IMR-90 (cell line): ENCODE data around the gene ST3GAL4.

Experiments
- BHLHE40 ChIP-seq: fragments of 150-350 bp; IDR thresholded peaks from 2 replicates; pipeline ENCODE4 v1.6.1; 2016; ENCODE audit warnings: mild to moderate bottlenecking, low read depth, low read length
- CEBPB ChIP-seq: IDR thresholded peaks from 2 replicates; pipeline ENCODE4 v1.6.1; 2012; ENCODE audit warnings: low read depth, low read length, improper control_type of control experiment
- CTCF ChIP-seq: conservative IDR thresholded peaks from 2 replicates; pipeline ENCODE4 v1.5.1; 2012; ENCODE audit warnings: mild to moderate bottlenecking, low read depth, low read length, improper control_type of control experiment
- MXI1 ChIP-seq: IDR thresholded peaks from 2 replicates; pipeline ENCODE4 v1.6.1; 2012; ENCODE audit warnings: low read depth, mild to moderate bottlenecking, low read length, moderate library complexity, borderline replicate concordance
- POLR2A ChIP-seq: IDR thresholded peaks from 2 replicates; pipeline ENCODE4 v1.6.1; 2012; ENCODE audit warnings: mild to moderate bottlenecking, low read depth, low read length
- RAD21 ChIP-seq: IDR thresholded peaks from 2 replicates; pipeline ENCODE4 v1.6.1; 2012; ENCODE audit warnings: low read length, improper control_type of control experiment
- RFX5 ChIP-seq: IDR thresholded peaks from 2 replicates; pipeline ENCODE4 v1.8.0; 2012; ENCODE audit warnings: low read depth, mild to moderate bottlenecking, low read length, moderate library complexity
- SMC3 ChIP-seq: fragments of 150-350 bp; IDR thresholded peaks from 2 replicates; pipeline ENCODE4 v1.6.1; 2016; ENCODE audit warnings: low read depth, mild to moderate bottlenecking, antibody characterized with exemption, low read length, moderate library complexity
- USF2 ChIP-seq: fragments of 150-350 bp; IDR thresholded peaks from 2 replicates; pipeline ENCODE4 v1.6.1; 2017; ENCODE audit warnings: mild to moderate bottlenecking, antibody characterized with exemption, low read length, low read depth
- TF ChIP-seq, protein P1 (sequence below): fragments of 150-350 bp; IDR thresholded peaks from 2 replicates; pipeline ENCODE4 v1.6.1; 2016; ENCODE audit warnings: low read depth, mild to moderate bottlenecking, low read length, moderate library complexity, borderline replicate concordance

DNA sequence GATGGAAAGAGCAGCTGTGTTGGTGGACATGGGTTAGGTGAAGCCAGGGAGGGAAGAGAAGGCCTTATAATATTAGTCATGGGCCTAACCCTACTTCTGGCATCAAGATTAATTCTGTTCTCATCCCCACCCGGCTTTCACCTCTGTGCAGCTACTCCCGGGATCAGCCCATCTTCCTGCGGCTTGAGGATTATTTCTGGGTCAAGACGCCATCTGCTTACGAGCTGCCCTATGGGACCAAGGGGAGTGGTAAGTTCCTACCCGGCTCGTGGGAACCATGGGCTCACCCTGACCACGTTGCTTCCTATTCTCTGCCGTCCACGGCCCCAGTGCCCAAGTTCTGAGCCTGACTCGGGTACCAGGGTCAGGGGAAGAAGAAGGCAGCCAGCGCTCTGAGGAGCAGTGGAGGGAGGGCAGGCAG lies 51.6 kb downstream of the ST3GAL4 start:
- TF ChIP-seq CEBPB (no peak), CTCF (no peak), POLR2A (no peak), RFX5 (no peak), RAD21 (no peak), BHLHE40 (no peak), USF2 (no peak), SMC3 (no peak), MXI1 (no peak)
- TF ChIP-seq, protein P1, sequence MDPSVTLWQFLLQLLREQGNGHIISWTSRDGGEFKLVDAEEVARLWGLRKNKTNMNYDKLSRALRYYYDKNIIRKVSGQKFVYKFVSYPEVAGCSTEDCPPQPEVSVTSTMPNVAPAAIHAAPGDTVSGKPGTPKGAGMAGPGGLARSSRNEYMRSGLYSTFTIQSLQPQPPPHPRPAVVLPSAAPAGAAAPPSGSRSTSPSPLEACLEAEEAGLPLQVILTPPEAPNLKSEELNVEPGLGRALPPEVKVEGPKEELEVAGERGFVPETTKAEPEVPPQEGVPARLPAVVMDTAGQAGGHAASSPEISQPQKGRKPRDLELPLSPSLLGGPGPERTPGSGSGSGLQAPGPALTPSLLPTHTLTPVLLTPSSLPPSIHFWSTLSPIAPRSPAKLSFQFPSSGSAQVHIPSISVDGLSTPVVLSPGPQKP: no peak
